ENCODE measurements around the gene TMEM200B.
"Not testable (repeated sequence)": the region's sequence is repeated elsewhere in the genome, so short reads cannot be mapped to it uniquely, and the experiment has no call there.

The TMEM200B gene

GRCh38 chr1:29156543-29157268 is 33.0 kb upstream of the TMEM200B start:
- Histone ChIP-seq H3K36me3 (ENCODE audit: control insufficient read depth, insufficient read depth, low read length) (peaks cover 6% of the 10 kb centered on the region), H3K4me3 (ENCODE audit: low read length) (no peak overlapping the region), H3K9ac (ENCODE audit: low read length) (no peak overlapping the region), H3K4me1 (ENCODE audit: control insufficient read depth, insufficient read depth, low read length) (peaks cover 14% of the 10 kb centered on the region), H3K9me3 (ENCODE audit: control insufficient read depth, low read length) (no peaks in the 10 kb centered on the region), H3K27me3 (ENCODE audit: control insufficient read depth, insufficient read depth, low read length) (no peaks in the 10 kb centered on the region)

DNA sequence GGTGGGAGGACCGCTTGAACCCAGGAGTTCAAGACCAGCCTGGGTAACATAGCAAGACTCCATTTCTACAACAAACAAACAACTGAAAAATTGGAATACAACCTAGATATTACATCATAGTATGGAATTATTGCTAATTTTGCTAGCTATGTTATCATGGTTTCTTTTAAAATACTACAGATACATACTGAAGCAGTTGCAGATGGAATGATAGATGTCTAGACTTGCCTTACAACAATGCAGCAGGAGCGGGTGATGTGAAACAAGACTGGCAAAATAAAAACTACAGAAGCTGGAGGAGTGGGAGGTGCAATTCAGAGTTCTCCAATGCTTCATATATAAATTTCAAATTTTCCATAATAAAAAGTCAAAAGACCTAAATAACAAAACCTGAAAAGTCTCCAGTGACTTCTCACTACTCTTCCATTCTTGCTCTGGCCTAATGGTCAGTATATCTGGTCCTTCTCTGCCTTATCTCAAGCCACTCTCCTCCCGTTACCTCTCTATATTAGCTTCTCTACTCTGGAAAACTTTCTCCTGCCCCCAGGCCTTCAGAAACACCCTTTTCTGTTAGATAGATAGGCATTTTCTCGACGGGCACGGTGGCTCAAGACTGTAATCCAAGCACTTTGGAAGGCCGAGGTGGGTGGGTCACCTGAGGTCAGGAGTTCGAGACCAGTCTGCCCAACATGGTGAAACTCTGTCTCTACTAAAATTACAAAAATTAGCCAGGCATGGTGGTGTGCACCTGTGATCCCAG is 28.5 kb upstream of the TMEM200B start:
- Histone ChIP-seq H3K4me3 (ENCODE audit: low read length) (no peak overlapping the region), H3K9ac (ENCODE audit: low read length) (no peak overlapping the region), H3K4me1 (ENCODE audit: control insufficient read depth, insufficient read depth, low read length) (peaks cover 9% of the 10 kb centered on the region), H3K9me3 (ENCODE audit: control insufficient read depth, low read length) (no peaks in the 10 kb centered on the region), H3K36me3 (ENCODE audit: control insufficient read depth, insufficient read depth, low read length) (peaks cover 24% of the 10 kb centered on the region), H3K27me3 (ENCODE audit: control insufficient read depth, insufficient read depth, low read length) (no peaks in the 10 kb centered on the region)

DNA sequence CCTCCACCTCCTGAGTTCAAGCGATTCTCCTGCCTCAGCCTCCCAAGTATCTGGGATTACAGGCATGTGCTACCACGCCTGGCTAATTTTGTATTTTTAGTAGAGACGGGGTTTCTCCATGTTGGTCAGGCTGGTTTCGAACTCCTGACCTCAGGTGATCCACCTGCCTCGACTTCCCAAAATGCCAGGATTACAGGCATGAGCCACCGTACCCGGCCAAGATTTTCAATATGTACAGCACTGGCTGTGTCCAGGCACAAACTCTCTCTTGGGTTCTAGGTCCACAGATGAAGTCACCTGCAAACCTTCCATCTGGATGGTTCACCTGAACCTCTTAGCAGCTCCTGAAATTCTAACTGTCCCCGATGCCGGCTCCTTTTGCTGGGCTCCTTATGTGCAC is 26.6 kb upstream of the TMEM200B start:
- peaks cover 25% of the 10 kb centered on the region for H3K36me3 ChIP-seq (ENCODE audit: control insufficient read depth, insufficient read depth, low read length)
- H3K27me3 ChIP-seq (ENCODE audit: control insufficient read depth, insufficient read depth, low read length); H3K9ac ChIP-seq (ENCODE audit: low read length): not testable (repeated sequence)

DNA sequence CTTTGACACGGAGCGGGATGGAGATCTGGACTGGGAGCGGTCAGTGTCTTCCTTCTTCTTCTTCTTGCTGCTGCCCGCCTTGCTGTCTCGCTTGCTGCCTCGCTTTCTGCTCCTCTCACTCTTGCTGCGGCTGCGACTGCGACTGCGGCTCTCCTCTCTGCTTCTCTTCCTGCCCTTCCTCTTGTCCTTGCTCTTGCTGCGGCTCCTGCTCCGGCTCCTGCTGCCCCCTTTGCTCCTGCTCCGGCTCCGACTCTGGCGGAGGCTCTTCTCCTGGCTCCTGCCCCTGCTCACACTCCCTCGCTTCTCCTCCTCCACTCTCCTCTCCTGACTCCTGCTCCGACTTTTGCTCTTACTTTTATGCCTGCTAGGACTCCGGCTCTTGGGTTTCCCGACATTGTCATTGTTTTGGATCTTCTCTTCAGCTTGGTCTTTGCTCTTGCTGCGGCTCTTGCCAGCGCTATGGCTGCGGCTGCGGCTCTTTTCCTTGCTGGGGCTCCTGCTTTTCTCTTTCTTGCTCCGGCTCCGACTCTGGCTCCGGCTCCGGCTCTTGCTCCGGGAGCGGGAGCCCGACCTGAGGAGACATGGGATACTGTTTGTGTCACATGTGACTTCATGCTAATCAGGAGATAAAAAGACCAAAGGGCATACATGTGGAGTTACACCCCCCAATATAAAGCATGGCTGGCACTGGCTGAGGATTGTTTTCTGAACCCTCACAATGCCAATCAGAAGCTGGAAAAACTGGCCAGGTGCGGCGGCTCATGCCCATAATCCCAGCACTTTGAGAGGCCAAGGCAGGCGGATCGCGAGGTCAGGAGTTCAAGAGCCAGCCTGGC is 25.2 kb upstream of the TMEM200B start:
- H3K9ac ChIP-seq (ENCODE audit: low read length), result no peak overlapping the region
- no peaks in the 10 kb centered on the region for H3K27me3 ChIP-seq (ENCODE audit: control insufficient read depth, insufficient read depth, low read length)
- H3K4me3 ChIP-seq (ENCODE audit: low read length), result no peak overlapping the region
- peaks cover 25% of the 10 kb centered on the region for H3K36me3 ChIP-seq (ENCODE audit: control insufficient read depth, insufficient read depth, low read length)
- peaks cover 13% of the 10 kb centered on the region for H3K4me1 ChIP-seq (ENCODE audit: control insufficient read depth, insufficient read depth, low read length)
- no peaks in the 10 kb centered on the region for H3K9me3 ChIP-seq (ENCODE audit: control insufficient read depth, low read length)

More for the DNA sequence above, 26.6 kb upstream of the TMEM200B start:
- not testable (repeated sequence) for H3K9me3 ChIP-seq (ENCODE audit: control insufficient read depth, low read length); H3K4me3 ChIP-seq (ENCODE audit: low read length)
- H3K4me1 ChIP-seq (ENCODE audit: control insufficient read depth, insufficient read depth, low read length), result peaks cover 13% of the 10 kb centered on the region

DNA sequence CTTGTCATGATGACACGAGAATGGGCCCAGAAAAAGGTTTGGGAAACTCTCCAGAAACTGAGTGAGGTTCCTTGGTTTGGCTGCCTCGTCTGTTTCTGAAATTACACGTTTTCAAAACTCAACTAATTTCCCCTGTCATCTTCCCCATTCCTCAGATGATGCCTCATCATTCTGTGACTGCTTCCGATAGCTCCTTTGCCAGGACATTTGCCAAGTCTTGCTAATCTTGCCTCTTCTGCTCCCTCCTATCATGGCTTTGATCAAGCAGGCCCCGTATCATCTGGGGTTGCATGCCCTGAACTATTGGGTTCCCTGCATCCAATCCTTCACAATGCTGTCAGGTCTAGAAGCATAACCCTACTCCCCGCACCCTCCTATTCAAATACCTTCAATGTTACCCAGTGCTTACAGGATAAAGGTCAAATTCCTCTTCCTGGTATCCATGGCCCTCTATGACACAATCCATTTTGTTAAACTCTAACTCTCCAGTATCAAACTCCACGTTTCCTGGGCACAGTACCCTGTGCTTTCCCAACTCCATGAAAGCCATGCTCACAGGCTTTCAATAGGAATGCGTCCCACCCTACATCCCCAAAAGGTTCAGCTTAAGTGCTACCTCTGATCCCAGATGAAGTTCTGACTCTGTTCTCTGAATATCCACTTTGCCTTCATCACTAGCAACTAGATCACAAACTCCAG is 22.2 kb upstream of the TMEM200B start:
- Histone ChIP-seq H3K4me1 (ENCODE audit: control insufficient read depth, insufficient read depth, low read length) (peaks cover 13% of the 10 kb centered on the region), H3K4me3 (ENCODE audit: low read length) (no peak overlapping the region), H3K36me3 (ENCODE audit: control insufficient read depth, insufficient read depth, low read length) (peaks cover 23% of the 10 kb centered on the region), H3K9ac (ENCODE audit: low read length) (no peak overlapping the region), H3K27me3 (ENCODE audit: control insufficient read depth, insufficient read depth, low read length) (no peaks in the 10 kb centered on the region), H3K9me3 (ENCODE audit: control insufficient read depth, low read length) (no peaks in the 10 kb centered on the region)

DNA sequence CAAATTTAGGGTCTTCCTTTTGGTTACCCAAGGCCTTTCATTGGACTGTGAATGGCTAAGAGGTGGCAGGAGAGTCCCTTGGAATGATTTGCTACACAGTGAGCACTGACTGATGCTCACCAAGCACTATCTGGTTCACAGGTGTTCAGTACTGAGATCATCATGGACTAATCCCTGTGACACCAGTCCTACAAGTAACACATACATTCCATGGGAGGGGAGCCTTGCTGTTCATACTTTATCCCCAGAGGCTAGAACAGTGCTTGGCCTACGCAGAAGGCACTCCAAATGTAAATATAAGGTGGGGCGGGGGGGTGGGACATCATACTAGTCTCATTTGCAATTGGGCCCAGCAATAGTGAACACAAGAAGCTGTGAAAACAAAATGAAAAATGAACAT is 20.5 kb upstream of the TMEM200B start:
- Histone ChIP-seq H3K4me1 (ENCODE audit: control insufficient read depth, insufficient read depth, low read length) (peaks cover 13% of the 10 kb centered on the region), H3K4me3 (ENCODE audit: low read length) (no peak overlapping the region), H3K9ac (ENCODE audit: low read length) (no peak overlapping the region), H3K27me3 (ENCODE audit: control insufficient read depth, insufficient read depth, low read length) (no peaks in the 10 kb centered on the region), H3K9me3 (ENCODE audit: control insufficient read depth, low read length) (no peaks in the 10 kb centered on the region), H3K36me3 (ENCODE audit: control insufficient read depth, insufficient read depth, low read length) (peaks cover 17% of the 10 kb centered on the region)

GRCh38 chr1:29142714-29143113 is 19.0 kb upstream of the TMEM200B start:
- H3K9me3 ChIP-seq (ENCODE audit: control insufficient read depth, low read length), result no peaks in the 10 kb centered on the region
- H3K36me3 ChIP-seq (ENCODE audit: control insufficient read depth, insufficient read depth, low read length), result peaks cover 6% of the 10 kb centered on the region
- no peaks in the 10 kb centered on the region for H3K27me3 ChIP-seq (ENCODE audit: control insufficient read depth, insufficient read depth, low read length)
- H3K9ac ChIP-seq (ENCODE audit: low read length), result no peak overlapping the region
- no peak overlapping the region for H3K4me3 ChIP-seq (ENCODE audit: low read length)
- H3K4me1 ChIP-seq (ENCODE audit: control insufficient read depth, insufficient read depth, low read length), result peaks cover 13% of the 10 kb centered on the region

DNA sequence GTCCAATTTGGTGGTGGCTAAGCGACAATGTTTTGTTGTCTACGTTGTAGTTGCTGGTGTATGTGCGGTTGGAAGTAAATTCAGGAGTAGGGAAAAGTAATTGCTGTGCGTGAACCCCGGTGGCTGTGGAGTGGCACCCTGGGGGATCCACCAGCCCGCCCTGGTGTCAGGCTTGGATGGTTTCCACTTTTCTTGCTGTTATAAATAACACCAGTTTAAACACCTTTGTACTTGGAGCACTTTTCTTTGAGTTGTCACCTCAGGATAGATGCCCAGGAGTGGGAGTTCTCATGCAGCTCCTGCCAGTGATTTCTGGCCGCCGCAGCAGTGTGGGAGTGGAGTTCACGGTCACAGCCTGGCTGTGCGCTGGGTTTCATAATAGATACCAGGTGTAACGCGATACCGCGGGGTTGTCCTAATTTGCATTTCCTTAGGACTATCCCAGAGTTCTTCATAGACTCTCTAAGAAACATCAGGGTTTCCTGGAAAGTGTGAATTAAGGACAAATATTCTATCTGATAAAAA is 12.8 kb upstream of the TMEM200B start:
- Histone ChIP-seq H3K36me3 (ENCODE audit: control insufficient read depth, insufficient read depth, low read length) (no peaks in the 10 kb centered on the region), H3K27me3 (ENCODE audit: control insufficient read depth, insufficient read depth, low read length) (peaks cover 11% of the 10 kb centered on the region), H3K4me3 (ENCODE audit: low read length) (no peak overlapping the region), H3K9me3 (ENCODE audit: control insufficient read depth, low read length) (no peaks in the 10 kb centered on the region), H3K9ac (ENCODE audit: low read length) (no peak overlapping the region), H3K4me1 (ENCODE audit: control insufficient read depth, insufficient read depth, low read length) (peaks cover 6% of the 10 kb centered on the region)

GRCh38 chr1:29134695-29135028 is 11.0 kb upstream of the TMEM200B start:
- Histone ChIP-seq H3K4me1 (ENCODE audit: control insufficient read depth, insufficient read depth, low read length) (peaks cover 6% of the 10 kb centered on the region), H3K27me3 (ENCODE audit: control insufficient read depth, insufficient read depth, low read length) (peaks cover 11% of the 10 kb centered on the region), H3K9me3 (ENCODE audit: control insufficient read depth, low read length) (no peaks in the 10 kb centered on the region), H3K4me3 (ENCODE audit: low read length) (no peak overlapping the region), H3K36me3 (ENCODE audit: control insufficient read depth, insufficient read depth, low read length) (no peaks in the 10 kb centered on the region), H3K9ac (ENCODE audit: low read length) (no peak overlapping the region)

DNA sequence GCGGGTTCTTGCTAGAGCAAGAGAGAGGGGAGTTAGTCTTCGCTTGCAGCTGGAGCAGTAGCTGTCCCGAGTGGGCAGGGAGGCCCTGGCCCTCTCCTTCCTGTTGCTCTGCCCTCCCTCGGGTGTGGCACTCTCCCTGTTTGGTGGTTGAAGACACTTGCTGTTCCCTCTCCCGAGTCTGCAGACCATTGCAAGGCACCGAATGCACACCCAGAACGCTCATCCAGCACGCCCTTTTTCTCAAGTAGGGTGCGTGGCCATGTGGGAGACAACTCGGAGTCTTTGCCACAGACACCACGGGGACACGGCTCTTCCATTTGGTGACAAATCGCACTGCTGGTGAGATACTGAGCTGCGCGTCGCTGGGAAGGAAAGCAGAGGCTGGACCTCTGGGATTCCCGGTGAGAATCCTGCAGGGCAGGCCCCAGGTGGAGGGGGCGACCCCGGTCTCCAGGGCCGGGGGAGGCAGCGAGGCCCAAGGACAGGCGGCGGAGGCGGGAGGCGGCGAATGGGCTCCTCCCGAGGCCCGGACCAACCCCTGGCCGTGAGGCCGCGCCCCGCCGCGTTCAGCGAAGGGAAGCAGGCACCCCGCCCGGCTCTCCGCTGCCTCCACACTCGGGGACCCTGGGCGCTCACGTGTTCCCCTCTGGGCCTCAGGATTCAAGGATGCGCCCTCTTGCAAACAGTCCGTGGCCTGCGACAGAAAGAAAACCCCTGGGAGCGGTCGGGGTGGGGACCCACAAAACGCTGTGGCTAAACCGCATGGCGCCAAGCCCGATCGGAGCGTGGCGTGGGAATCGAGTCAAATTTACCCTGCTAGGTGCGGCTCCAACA is 10.4 kb upstream of the TMEM200B start:
- no peak overlapping the region for H3K9ac ChIP-seq (ENCODE audit: low read length)
- H3K36me3 ChIP-seq (ENCODE audit: control insufficient read depth, insufficient read depth, low read length), result no peaks in the 10 kb centered on the region
- no peak overlapping the region for H3K4me3 ChIP-seq (ENCODE audit: low read length)

DNA sequence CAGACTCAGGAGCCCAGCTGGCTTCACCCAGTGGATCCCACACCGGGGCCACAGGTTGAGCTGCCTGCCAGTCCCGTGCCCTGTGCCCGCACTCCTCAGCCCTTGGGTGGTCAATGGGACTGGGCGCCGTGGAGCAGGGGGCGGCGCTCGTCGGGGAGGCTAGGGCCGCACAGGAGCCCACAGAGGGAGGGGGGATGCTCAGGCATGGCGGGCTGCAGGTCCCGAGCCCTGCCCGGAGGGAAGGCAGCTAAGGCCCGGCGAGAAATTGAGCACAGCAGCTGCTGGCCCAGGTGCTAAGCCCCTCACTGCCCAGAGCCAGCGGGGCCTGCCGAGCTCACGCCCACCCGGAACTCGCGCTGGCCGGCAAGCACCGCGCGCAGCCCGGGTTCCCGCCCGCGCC is 7.4 kb upstream of the TMEM200B start:
- H3K9me3 ChIP-seq (ENCODE audit: control insufficient read depth, low read length); H3K36me3 ChIP-seq (ENCODE audit: control insufficient read depth, insufficient read depth, low read length); H3K4me1 ChIP-seq (ENCODE audit: control insufficient read depth, insufficient read depth, low read length); H3K9ac ChIP-seq (ENCODE audit: low read length); H3K4me3 ChIP-seq (ENCODE audit: low read length): not testable (repeated sequence)
- peaks cover 18% of the 10 kb centered on the region for H3K27me3 ChIP-seq (ENCODE audit: control insufficient read depth, insufficient read depth, low read length)

More for the DNA sequence above, 10.4 kb upstream of the TMEM200B start:
- peaks cover 6% of the 10 kb centered on the region for H3K4me1 ChIP-seq (ENCODE audit: control insufficient read depth, insufficient read depth, low read length)
- peaks cover 11% of the 10 kb centered on the region for H3K27me3 ChIP-seq (ENCODE audit: control insufficient read depth, insufficient read depth, low read length)
- H3K9me3 ChIP-seq (ENCODE audit: control insufficient read depth, low read length), result no peaks in the 10 kb centered on the region
